OCI-LY3 (cell line): ENCODE results near the gene DIPK1A.

Experiments used
- H2AFZ ChIP-seq: fragments of 200-600, 300-600 bp; shearing (Covaris generic); 2 replicates; pipeline ENCODE4 v1.6.0; 2014; ENCODE audit warnings: antibody characterized with exemption, low read depth, low read length
- H3K27ac ChIP-seq: fragments of 200-600, 300-600 bp; sonication (generic); 2 replicates; pipeline ENCODE4 v1.5.1; 2014; ENCODE audit warnings: mild to moderate bottlenecking, low read length, moderate library complexity, mixed read lengths
- H3K27me3 ChIP-seq: fragments of 200-600, 300-600 bp; sonication (generic); 2 replicates; pipeline ENCODE4 v1.6.1; 2014; ENCODE audit warnings: low read depth, low read length, mixed read lengths
- H3K36me3 ChIP-seq: fragments of 200-600, 300-600 bp; sonication (generic); replicated peaks from 2 replicates; pipeline ENCODE3; 2014; ENCODE audit warnings: low read depth, low read length, mixed read lengths
- H3K4me1 ChIP-seq: fragments of 300-600, 200-600 bp; sonication (generic); 2 replicates; pipeline ENCODE4 v1.6.1; 2014; ENCODE audit warnings: low read length, mixed read lengths
- H3K4me2 ChIP-seq: fragments of 200-600, 300-600 bp; sonication (generic); 2 replicates; pipeline ENCODE4 v1.6.1; 2014; ENCODE audit warnings: low read length, mixed read lengths
- H3K4me3 ChIP-seq: fragments of 300-600, 200-600 bp; sonication (generic); 2 replicates; pipeline ENCODE4 v1.5.1; 2014; ENCODE audit warnings: antibody characterized with exemption, mild to moderate bottlenecking, low read length, moderate library complexity
- H3K79me2 ChIP-seq: fragments of 300-600, 200-600 bp; shearing (Covaris generic); 2 replicates; pipeline ENCODE4 v1.6.1; 2014; ENCODE audit warnings: mild to moderate bottlenecking, low read length, mixed read lengths
- H3K9ac ChIP-seq: fragments of 300-600, 200-600 bp; shearing (Covaris generic); 2 replicates; pipeline ENCODE4 v1.6.0; 2014; ENCODE audit warnings: mild to moderate bottlenecking, low read length, moderate library complexity
- H3K9me3 ChIP-seq: fragments of 200-600, 300-600 bp; shearing (Covaris generic); 2 replicates; pipeline ENCODE4 v1.6.1; 2014; ENCODE audit warnings: low read length, mixed read lengths; ENCODE audit not compliant: insufficient read depth
- H4K20me1 ChIP-seq: fragments of 200-600, 300-600 bp; sonication (generic); 2 replicates; pipeline ENCODE4 v1.6.1; 2016; ENCODE audit warnings: low read length, mixed read lengths; ENCODE audit not compliant: insufficient read depth
- EZH2phosphoT487 ChIP-seq: fragments of 200-600 bp; shearing (Covaris generic); IDR thresholded peaks from 2 replicates; pipeline ENCODE4 v1.6.1; 2018; ENCODE audit warnings: antibody characterized with exemption, mixed run types, low read depth
- TF ChIP-seq, protein P1 (sequence below): fragments of 200-600, 300-600 bp; sonication (generic); IDR thresholded peaks from 2 replicates; pipeline ENCODE4 v1.5.1; 2014; ENCODE audit warnings: antibody characterized with exemption, low read length, low read depth

DIPK1A gene

DNA sequence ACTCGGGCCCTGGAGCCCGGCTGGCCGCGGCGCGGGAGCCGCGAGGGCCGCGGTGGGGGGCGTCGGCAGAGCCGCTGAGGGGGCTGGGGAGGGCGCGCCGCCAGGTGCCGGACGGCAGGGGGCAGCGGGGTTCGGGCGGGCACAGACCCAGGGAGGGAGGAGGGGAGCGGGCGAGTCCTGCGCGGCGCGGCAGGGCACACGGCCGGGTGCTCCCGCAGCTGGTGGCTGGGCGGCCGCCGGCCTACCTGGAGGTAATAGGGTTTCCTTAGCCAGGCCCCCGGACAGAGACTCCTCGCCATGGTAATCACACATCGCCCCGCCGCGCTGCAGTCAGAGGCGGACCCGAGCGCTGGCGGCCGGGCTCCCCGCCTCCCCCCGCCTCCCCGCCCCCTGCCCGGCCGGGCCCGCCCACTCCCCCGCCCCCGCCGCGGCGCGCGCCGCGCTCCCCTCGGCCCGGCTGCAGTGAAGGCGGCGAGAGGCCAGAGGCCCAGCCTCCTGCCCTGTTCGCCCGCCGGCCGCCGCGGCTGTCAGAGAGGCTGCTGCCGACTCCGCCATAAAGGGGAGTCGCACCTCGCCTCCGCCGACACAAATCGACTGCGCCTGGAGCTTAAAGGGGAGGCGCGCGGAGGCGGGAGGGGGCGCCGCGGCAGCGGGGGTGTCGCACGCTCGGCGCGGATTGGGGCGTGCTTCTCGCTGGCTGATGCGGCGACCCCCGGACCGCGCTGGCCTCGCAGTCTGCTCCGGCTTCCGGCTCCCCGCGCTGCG lies at the start of gene DIPK1A:
DIPK1A (minus strand) TSS at position 332 of the 765 bp plus-strand sequence; CDS start at position 299, 33 bp downstream.
- Histone ChIP-seq H3K79me2 (peaks cover 54% of the 10 kb centered on the region), H3K27me3 (no peaks in the 10 kb centered on the region), H2AFZ (no peak within 1 kb of the TSS; the same call in 1 of the 2 replicates), H3K4me1 (peaks cover 42% of the 10 kb centered on the region), H3K36me3 (no peaks in the 10 kb centered on the region), H3K9me3 (no peaks in the 10 kb centered on the region), H3K4me3 (peak within 1 kb of the TSS; percentile 99), H4K20me1 (peaks cover 22% of the 10 kb centered on the region), H3K27ac (peak within 1 kb of the TSS; percentile 100), H3K9ac (peak within 1 kb of the TSS; percentile 98), H3K4me2 (peak within 1 kb of the TSS; percentile 98)
- no peak for TF ChIP-seq EZH2phosphoT487
- TF ChIP-seq, protein P1, sequence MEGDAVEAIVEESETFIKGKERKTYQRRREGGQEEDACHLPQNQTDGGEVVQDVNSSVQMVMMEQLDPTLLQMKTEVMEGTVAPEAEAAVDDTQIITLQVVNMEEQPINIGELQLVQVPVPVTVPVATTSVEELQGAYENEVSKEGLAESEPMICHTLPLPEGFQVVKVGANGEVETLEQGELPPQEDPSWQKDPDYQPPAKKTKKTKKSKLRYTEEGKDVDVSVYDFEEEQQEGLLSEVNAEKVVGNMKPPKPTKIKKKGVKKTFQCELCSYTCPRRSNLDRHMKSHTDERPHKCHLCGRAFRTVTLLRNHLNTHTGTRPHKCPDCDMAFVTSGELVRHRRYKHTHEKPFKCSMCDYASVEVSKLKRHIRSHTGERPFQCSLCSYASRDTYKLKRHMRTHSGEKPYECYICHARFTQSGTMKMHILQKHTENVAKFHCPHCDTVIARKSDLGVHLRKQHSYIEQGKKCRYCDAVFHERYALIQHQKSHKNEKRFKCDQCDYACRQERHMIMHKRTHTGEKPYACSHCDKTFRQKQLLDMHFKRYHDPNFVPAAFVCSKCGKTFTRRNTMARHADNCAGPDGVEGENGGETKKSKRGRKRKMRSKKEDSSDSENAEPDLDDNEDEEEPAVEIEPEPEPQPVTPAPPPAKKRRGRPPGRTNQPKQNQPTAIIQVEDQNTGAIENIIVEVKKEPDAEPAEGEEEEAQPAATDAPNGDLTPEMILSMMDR = peak; percentile 10; the same call in 1 of the 2 replicates

DNA sequence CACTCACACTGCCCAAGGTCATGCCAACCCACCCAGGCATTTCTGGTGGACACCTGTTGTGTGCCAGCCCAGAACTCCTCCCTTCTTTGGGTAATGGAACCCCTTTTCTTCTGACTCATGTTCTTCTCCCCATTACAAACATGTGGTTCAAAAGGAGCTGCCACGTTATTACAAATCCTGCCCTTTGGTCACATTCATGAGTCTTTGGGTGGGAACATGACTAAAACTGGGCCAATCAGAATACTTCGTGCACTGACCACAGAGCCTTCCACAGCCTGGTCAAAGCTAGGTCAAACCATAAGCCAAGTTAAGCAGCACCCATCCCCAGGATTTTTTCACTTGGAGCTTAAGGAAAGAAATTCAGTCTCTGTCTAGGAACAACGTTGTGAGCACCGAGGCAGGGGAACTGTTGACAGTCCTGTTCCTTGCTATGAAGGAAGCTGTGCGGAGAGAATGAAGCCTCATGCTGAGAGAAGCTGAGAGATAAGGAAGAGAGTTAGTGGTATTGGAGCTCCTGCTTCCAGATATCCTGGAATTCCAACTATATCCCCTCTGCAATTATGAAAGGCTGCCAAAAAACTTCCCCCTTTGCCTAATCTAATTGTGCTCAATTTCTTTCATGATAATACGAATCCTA lies 46.8 kb upstream of the DIPK1A start:
- H3K36me3 ChIP-seq = no peaks in the 10 kb centered on the region
- H3K27me3 ChIP-seq = no peaks in the 10 kb centered on the region
- no peak overlapping the region for H3K4me2 ChIP-seq
- no peaks in the 10 kb centered on the region for H3K79me2 ChIP-seq
- H4K20me1 ChIP-seq = no peaks in the 10 kb centered on the region
- TF ChIP-seq EZH2phosphoT487 = no peak
- TF ChIP-seq, protein P1 = no peak
- H3K4me1 ChIP-seq = peaks cover 15% of the 10 kb centered on the region
- no peak overlapping the region for H2AFZ ChIP-seq
- no peaks in the 10 kb centered on the region for H3K9me3 ChIP-seq
- no peak overlapping the region for H3K9ac ChIP-seq
- H3K4me3 ChIP-seq = no peak overlapping the region
- no peak overlapping the region for H3K27ac ChIP-seq

DNA sequence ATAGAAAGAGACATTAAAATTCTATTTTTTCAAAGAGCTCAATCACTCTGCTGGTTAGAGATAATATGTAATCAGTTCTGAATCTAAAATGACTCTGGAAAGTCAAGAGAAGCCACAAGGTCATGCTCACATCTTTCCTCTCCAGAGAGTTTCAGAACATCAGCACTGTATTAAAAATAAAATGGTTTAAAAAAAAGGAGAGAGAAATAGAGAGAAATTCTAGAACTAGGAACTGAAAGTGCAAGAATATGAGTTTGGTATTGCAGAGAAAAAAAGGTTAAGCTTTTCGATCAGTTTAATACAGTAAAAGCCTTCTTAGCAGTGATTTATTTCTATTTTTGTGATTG lies 44.0 kb upstream of the DIPK1A start:
- H3K4me1 ChIP-seq = peaks cover 26% of the 10 kb centered on the region
- no peak overlapping the region for H2AFZ ChIP-seq
- H3K9me3 ChIP-seq = no peaks in the 10 kb centered on the region
- H3K36me3 ChIP-seq = no peaks in the 10 kb centered on the region
- no peaks in the 10 kb centered on the region for H3K79me2 ChIP-seq
- peak overlapping the region; percentile 52 for H3K4me3 ChIP-seq
- H4K20me1 ChIP-seq = no peaks in the 10 kb centered on the region
- H3K27me3 ChIP-seq = no peaks in the 10 kb centered on the region
- no peak overlapping the region for H3K27ac ChIP-seq
- TF ChIP-seq EZH2phosphoT487 = no peak
- TF ChIP-seq, protein P1 = no peak
- H3K4me2 ChIP-seq = peak overlapping the region; percentile 58
- no peak overlapping the region for H3K9ac ChIP-seq

DNA sequence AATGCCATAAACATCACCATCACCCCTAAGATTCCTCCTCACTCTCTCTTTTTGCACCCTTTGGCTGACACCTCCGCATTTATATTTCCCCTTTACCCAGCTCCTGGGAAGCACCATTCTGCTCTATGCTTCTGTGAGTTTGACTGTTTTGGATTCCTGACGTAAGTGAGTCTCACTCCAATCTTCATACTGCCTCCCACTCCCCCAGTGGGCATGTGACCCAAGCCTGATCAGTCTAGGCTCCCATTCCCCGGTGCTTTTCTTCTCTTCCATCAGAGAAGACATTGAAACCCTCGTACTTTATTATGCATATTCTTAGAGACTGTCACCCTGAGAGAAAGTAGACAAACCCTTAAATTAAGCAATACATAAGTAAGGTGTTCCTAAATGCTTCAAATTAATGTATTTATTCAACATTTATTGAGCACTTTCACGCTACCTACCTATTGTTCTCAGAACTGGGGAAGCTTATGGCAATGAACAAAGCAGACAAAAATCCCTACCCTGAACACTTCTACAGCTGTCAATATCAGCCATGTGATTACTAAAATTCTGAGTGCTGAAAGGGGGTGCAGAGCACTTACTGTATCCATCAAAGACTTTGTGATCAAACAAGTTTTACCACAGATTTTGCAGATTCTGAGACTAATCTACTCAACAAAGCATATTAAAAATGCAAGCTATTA lies 43.4 kb upstream of the DIPK1A start:
- Histone ChIP-seq H3K79me2 (no peaks in the 10 kb centered on the region), H3K9me3 (no peaks in the 10 kb centered on the region), H4K20me1 (no peaks in the 10 kb centered on the region), H3K36me3 (no peaks in the 10 kb centered on the region), H3K9ac (no peak overlapping the region), H2AFZ (no peak overlapping the region), H3K4me3 (peak overlapping the region; percentile 52), H3K4me1 (peaks cover 28% of the 10 kb centered on the region), H3K27ac (no peak overlapping the region), H3K4me2 (peak overlapping the region; percentile 58), H3K27me3 (no peaks in the 10 kb centered on the region)
- TF ChIP-seq, protein P1 = no peak
- TF ChIP-seq EZH2phosphoT487 = no peak
